Esophagus squamous epithelium (tissue), 5 donors: ENCODE data around the gene TMEM60. TPM values are rescaled to one million over a fixed set of nuclear protein-coding genes. Genes with fewer than 3 reads are reported as not detected.
"Not testable (repeated sequence)": the region's sequence is repeated elsewhere in the genome, so short reads cannot be mapped to it uniquely, and the experiment has no call there.

Source experiments
- DNase-seq: peaks from one replicate; lab custom pipeline; 2025; lab: John Stamatoyannopoulos, UW
- H3K27ac ChIP-seq, 4 donors: fragments of 200-600 bp; sonication (generic); one replicate each; pipeline ENCODE4 v1.5.1; 2016 to 2019; ENCODE audit warnings: mild to moderate bottlenecking in 1 of 4
- H3K27me3 ChIP-seq, 4 donors: fragments of 200-600 bp; sonication (generic); 1 replicate in 3 of 4; 2 replicates in 1 of 4; pipeline versions ENCODE4 v1.5.1 to v1.6.0; 2017 to 2021; ENCODE audit warnings: antibody characterized with exemption in 1 of 4
- H3K36me3 ChIP-seq, 3 donors: fragments of 200-600 bp; sonication (generic); one replicate each; pipeline ENCODE4 v1.5.1; 2016 to 2019
- H3K4me1 ChIP-seq, 3 donors: fragments of 200-600 bp; sonication (generic); one replicate each; pipeline ENCODE4 v1.5.1; 2017 to 2019
- H3K4me3 ChIP-seq, 4 donors: fragments of 200-600 bp; sonication (generic); 1 replicate in 3 of 4; 2 replicates in 1 of 4; pipeline ENCODE4 v1.5.1; 2016 to 2019; ENCODE audit warnings: mild to moderate bottlenecking in 2 of 4, moderate library complexity in 1 of 4
- H3K9me3 ChIP-seq, 3 donors: fragments of 200-600 bp; sonication (generic); one replicate each; pipeline ENCODE4 v1.5.1; 2016 to 2019
- POLR2A ChIP-seq, 4 donors: fragments of 450-650 bp; IDR thresholded peaks; one replicate each; pipeline ENCODE4 v1.6.1; 2017; ENCODE audit warnings: antibody characterized with exemption in 4 of 4, mild to moderate bottlenecking in 4 of 4, moderate library complexity in 3 of 4
- WGBS, 2 donors: methylation state at CpG; one replicate each; pipeline ENCODE4 v1.1.5; 2018; 5-methylcytosine and 5-hydroxymethylcytosine counted together
- intact Hi-C: fragments of 100-400 bp; cut with DNase I; formaldehyde crosslinking; loops from one replicate; pipeline ENCODE4 v1.15.0; 2022
- total RNA-seq, 4 donors: library from RNA; depleted of rRNA; stranded (reverse); fragments of >200 nt; gene quantifications; one replicate each; pipeline ENCODE4 v1.1.0, GENCODE V29; 2016
- TF ChIP-seq, protein P1 (sequence below), 6 experiments: fragments of 450-650 bp in 4 of 6; fragments of 200-600 bp in 2 of 6; sonication (generic) in 2 of 6; IDR thresholded peaks; one replicate each; pipeline ENCODE4 v1.5.1; 2016 to 2019; ENCODE audit warnings: antibody characterized with exemption in 6 of 6, mild to moderate bottlenecking in 4 of 6, moderate library complexity in 4 of 6
- donor health status: DM: yes; HTN: yes; CAD: no.

The TMEM60 gene
- total RNA-seq, 4 donors from 2014 or later, result 6.9 to 18.8 (median 9.1) TPM

DNA sequence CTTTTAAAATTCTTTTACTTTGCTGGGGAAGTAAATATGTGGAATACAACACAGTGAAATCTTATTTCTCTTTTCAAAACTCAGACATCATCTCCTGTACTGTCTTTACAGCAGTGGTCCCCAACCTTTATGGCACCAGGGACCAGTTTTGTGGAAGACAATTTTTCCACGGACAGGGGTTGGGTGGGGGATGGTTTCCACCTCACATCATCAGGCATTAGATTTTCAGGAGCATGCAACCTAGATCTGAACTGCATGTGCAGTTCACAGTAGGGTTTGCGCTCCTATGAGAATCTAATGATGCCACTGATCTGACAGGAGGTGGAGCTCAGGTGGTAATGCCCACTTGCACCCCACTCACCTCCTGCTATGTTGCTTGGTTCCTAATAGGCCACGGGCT lies 12.2 kb downstream of the TMEM60 start:
- DNase-seq, result no peak
- Histone ChIP-seq H3K4me3 (no peak overlapping the region), H3K27me3 (no peaks in the 10 kb centered on the region), H3K9me3 (no peaks in the 10 kb centered on the region), H3K36me3 (peaks cover 0 to 25% (median 0%) of the 10 kb centered on the region in 3 donors), H3K27ac (no peak overlapping the region), H3K4me1 (no peaks in the 10 kb centered on the region)
- intact Hi-C loops, result no loop called here
- TF ChIP-seq POLR2A (IDR thresholded peaks at IDR 0.05), result no peak
- TF ChIP-seq, protein P1, sequence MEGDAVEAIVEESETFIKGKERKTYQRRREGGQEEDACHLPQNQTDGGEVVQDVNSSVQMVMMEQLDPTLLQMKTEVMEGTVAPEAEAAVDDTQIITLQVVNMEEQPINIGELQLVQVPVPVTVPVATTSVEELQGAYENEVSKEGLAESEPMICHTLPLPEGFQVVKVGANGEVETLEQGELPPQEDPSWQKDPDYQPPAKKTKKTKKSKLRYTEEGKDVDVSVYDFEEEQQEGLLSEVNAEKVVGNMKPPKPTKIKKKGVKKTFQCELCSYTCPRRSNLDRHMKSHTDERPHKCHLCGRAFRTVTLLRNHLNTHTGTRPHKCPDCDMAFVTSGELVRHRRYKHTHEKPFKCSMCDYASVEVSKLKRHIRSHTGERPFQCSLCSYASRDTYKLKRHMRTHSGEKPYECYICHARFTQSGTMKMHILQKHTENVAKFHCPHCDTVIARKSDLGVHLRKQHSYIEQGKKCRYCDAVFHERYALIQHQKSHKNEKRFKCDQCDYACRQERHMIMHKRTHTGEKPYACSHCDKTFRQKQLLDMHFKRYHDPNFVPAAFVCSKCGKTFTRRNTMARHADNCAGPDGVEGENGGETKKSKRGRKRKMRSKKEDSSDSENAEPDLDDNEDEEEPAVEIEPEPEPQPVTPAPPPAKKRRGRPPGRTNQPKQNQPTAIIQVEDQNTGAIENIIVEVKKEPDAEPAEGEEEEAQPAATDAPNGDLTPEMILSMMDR (IDR thresholded peaks at IDR 0.05), result no peak
- WGBS, 2 donors, result 100% methylated on average over 1 to 3 of the region's 3 CpGs

DNA sequence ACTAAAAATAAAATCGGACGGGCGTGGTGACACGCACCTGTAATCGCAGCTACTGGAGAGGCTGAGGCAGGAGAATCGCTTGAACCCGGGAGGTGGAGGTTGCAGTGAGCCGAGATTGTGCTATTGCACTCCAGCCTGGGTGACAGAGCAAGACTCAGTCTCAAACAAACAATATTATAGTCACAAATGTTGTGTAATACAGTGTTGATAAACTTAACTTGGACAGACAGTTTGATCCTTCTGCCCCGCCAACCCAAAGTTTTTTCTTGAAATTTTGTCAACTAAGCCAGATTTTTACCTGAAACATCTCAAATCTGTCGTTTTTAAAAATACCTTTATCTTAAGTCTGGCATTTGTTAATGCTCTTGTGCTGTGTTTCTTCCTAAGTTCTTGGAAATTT lies 13.8 kb downstream of the TMEM60 start:
- DNase-seq, H3K9me3 ChIP-seq, H3K27ac ChIP-seq, H3K4me3 ChIP-seq, H3K27me3 ChIP-seq, H3K4me1 ChIP-seq, intact Hi-C loops: not testable (repeated sequence)
- 90 to 92% methylated on average over 10 of the region's 10 CpGs for WGBS, 2 donors
- H3K36me3 ChIP-seq, result peaks cover 0 to 41% (median 0%) of the 10 kb centered on the region in 3 donors

DNA sequence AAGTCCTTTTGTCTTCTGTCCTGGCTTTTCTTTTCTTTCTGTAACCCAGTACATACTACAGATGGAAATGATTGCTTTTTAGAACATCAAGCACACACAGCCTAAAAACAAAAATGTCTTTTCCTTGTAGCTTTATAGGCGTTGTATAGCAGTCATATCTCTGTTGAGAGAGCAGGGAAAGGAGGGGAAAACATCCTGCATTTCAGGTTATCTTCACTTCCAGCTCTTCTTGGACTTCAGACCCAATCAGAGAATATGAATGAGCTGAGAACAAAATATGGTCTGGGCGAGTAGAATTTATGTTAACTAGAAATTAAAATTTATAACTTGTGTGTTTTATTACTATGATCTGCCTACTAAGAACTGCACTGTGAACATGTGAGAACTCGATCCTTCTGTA lies 14.7 kb downstream of the TMEM60 start:
- TF ChIP-seq, protein P1 (IDR thresholded peaks at IDR 0.05), result no peak
- no peak for TF ChIP-seq POLR2A (IDR thresholded peaks at IDR 0.05)
- no peaks in the 10 kb centered on the region for H3K9me3 ChIP-seq
- no peaks in the 10 kb centered on the region for H3K4me1 ChIP-seq
- no peak overlapping the region for H3K4me3 ChIP-seq
- 82 to 92% methylated on average over 3 of the region's 3 CpGs for WGBS, 2 donors
- no peak overlapping the region for H3K27ac ChIP-seq
- DNase-seq, result no peak
- H3K27me3 ChIP-seq, result no peaks in the 10 kb centered on the region
- intact Hi-C loops, result no loop called here
- peaks cover 0 to 50% (median 0%) of the 10 kb centered on the region in 3 donors for H3K36me3 ChIP-seq

GRCh38 chr7:77783111-77783510 lies 15.1 kb downstream of the TMEM60 start:
- Histone ChIP-seq H3K27me3 (no peaks in the 10 kb centered on the region), H3K9me3 (no peaks in the 10 kb centered on the region), H3K4me1 (no peaks in the 10 kb centered on the region), H3K4me3 (no peak overlapping the region), H3K36me3 (peaks cover 0 to 54% (median 0%) of the 10 kb centered on the region in 3 donors), H3K27ac (no peak overlapping the region)
- intact Hi-C loops, result no loop called here
- DNase-seq, result no peak
- TF ChIP-seq POLR2A (IDR thresholded peaks at IDR 0.05), result no peak
- TF ChIP-seq, protein P1 (IDR thresholded peaks at IDR 0.05), result no peak
- WGBS, 2 donors, result 90 to 95% methylated on average over 1 of the region's 1 CpG

- no peaks in the 10 kb centered on the region for H3K9me3 ChIP-seq
- TF ChIP-seq, protein P1 (IDR thresholded peaks at IDR 0.05), result no peak
- no peak for TF ChIP-seq POLR2A (IDR thresholded peaks at IDR 0.05)
- intact Hi-C loops, result no loop called here
- no peak for DNase-seq
- no peak overlapping the region for H3K27ac ChIP-seq
- WGBS, 2 donors, result 95 to 98% methylated on average over 4 of the region's 4 CpGs
- no peak overlapping the region for H3K4me3 ChIP-seq
- H3K36me3 ChIP-seq, result peaks cover 0 to 56% (median 0%) of the 10 kb centered on the region in 3 donors
- H3K27me3 ChIP-seq, result no peaks in the 10 kb centered on the region
- no peaks in the 10 kb centered on the region for H3K4me1 ChIP-seq
These were observed 15.9 kb downstream of the TMEM60 start for GRCh38 chr7:77782383-77782782.

DNA sequence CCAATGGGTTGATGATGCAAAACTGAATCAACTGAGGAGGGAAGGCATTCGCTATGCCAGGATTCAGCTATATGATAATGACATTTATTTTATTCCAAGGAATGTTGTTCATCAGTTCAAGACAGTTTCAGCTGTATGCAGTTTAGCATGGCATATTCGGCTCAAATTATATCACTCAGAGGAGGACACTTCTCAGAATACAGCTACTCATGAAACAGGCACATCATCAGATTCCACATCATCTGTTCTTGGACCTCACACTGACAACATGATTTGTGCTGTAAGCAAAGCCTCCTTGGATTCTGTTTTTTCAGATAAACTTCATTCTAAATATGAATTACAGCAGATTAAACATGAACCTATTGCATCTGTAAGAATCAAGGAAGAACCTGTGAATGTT lies 19.7 kb downstream of the TMEM60 start:
- Histone ChIP-seq H3K4me3 (no peak overlapping the region), H3K27me3 (no peaks in the 10 kb centered on the region), H3K4me1 (no peaks in the 10 kb centered on the region), H3K9me3 (no peaks in the 10 kb centered on the region), H3K27ac (no peak overlapping the region), H3K36me3 (peaks cover 3 to 83% (median 10%) of the 10 kb centered on the region in 3 donors)
- intact Hi-C loops, result no loop called here
- 92 to 98% methylated on average over 2 of the region's 2 CpGs for WGBS, 2 donors
- no peak for DNase-seq
- TF ChIP-seq, protein P1 (IDR thresholded peaks at IDR 0.05), result no peak
